IPS-11a (cell line): ENCODE results near the gene SPANXN5.
"Not testable (repeated sequence)": the region's sequence is repeated elsewhere in the genome, so short reads cannot be mapped to it uniquely, and the experiment has no call there.

ENCODE experiments used
- H3K4me3 ChIP-seq: one replicate; pipeline ENCODE4 v1.5.1; 2013; ENCODE audit warnings: low read depth, low read length, control low read depth

The SPANXN5 gene

GRCh38 chrX:52797327-52797726 is at the start of gene SPANXN5:
Gene SPANXN5, minus strand, starts transcription at chrX:52797427. Its CDS starts 79 bp downstream, at chrX:52797348.
- not testable (repeated sequence) for H3K4me3 ChIP-seq

- not testable (repeated sequence) for H3K4me3 ChIP-seq
Observed at GRCh38 chrX:52843619-52844018, 46.4 kb upstream of the SPANXN5 start.

GRCh38 chrX:52839137-52839536 is 41.9 kb upstream of the SPANXN5 start:
- no peak overlapping the region for H3K4me3 ChIP-seq

- no peak overlapping the region for H3K4me3 ChIP-seq
Observed at GRCh38 chrX:52830551-52830950, 33.3 kb upstream of the SPANXN5 start.

GRCh38 chrX:52824608-52825007 is 27.4 kb upstream of the SPANXN5 start:
- H3K4me3 ChIP-seq = no peak overlapping the region

GRCh38 chrX:52821079-52821760 is 24.0 kb upstream of the SPANXN5 start:
- H3K4me3 ChIP-seq = no peak overlapping the region

- no peak overlapping the region for H3K4me3 ChIP-seq
Observed at GRCh38 chrX:52819788-52820187, 22.6 kb upstream of the SPANXN5 start.

GRCh38 chrX:52811065-52811625 is 13.9 kb upstream of the SPANXN5 start, which contains the start of gene XAGE5:
Gene XAGE5, plus strand, starts transcription at chrX:52811287. Its CDS starts 1,280 bp downstream, at chrX:52812567.
- no peak within 1 kb of the TSS for H3K4me3 ChIP-seq

GRCh38 chrX:52804876-52805275 is 7.6 kb upstream of the SPANXN5 start:
- not testable (repeated sequence) for H3K4me3 ChIP-seq

GRCh38 chrX:52773504-52773903 is 23.7 kb downstream of the SPANXN5 start:
- not testable (repeated sequence) for H3K4me3 ChIP-seq

GRCh38 chrX:52765983-52766382 is 31.2 kb downstream of the SPANXN5 start:
- H3K4me3 ChIP-seq = not testable (repeated sequence)

- not testable (repeated sequence) for H3K4me3 ChIP-seq
Observed at GRCh38 chrX:52750952-52751351, 46.3 kb downstream of the SPANXN5 start, which contains the start of gene SSX2B. Gene SSX2B, plus strand, starts transcription at chrX:52751252. Its CDS starts 1,429 bp downstream, at chrX:52752681.
